Stimulated activated naive B cell treated with anti-CD40 and anti-IgM and Interleukin-4, amounts not matched to agents 10 μg/mL and 1 μg/mL and 100 μg/mL, for 72 hours (primary cell): Measurements from ENCODE around the gene CDO1.

Experiments
- ATAC-seq, 2 donors: fragments of 150-1000 bp; cut with Tn5 transposase; replicated peaks; 2 replicates each; pipeline ENCODE4 v1.10.0; 2021; ENCODE audit warnings: moderate library complexity in 1 of 2
- DNase-seq: peaks from one replicate; pipeline ENCODE4 v3.0.0; 2021
- H3K27ac Mint-ChIP-seq: one replicate; pipeline ENCODE4 v1.8.0; 2022; ENCODE audit warnings: mild to moderate bottlenecking, mixed read lengths
- H3K27me3 Mint-ChIP-seq, 2 donors: one replicate each; pipeline ENCODE4 v1.8.0; 2022; ENCODE audit warnings: mixed read lengths in 2 of 2
- H3K36me3 Mint-ChIP-seq, 2 donors: one replicate each; pipeline ENCODE4 v1.8.0; 2022; ENCODE audit warnings: mixed read lengths in 2 of 2, mild to moderate bottlenecking in 1 of 2
- H3K4me1 Mint-ChIP-seq, 2 donors: one replicate each; pipeline ENCODE4 v1.8.0; 2022; ENCODE audit warnings: mixed read lengths in 2 of 2, mild to moderate bottlenecking in 1 of 2
- H3K4me3 Mint-ChIP-seq, 2 donors: one replicate each; pipeline ENCODE4 v1.8.0; 2022; ENCODE audit warnings: mild to moderate bottlenecking in 2 of 2, mixed read lengths in 2 of 2, moderate library complexity in 1 of 2
- H3K9me3 Mint-ChIP-seq, 2 donors: one replicate each; pipeline ENCODE4 v1.8.0; 2022; ENCODE audit warnings: mixed read lengths in 2 of 2, mild to moderate bottlenecking in 1 of 2

Gene CDO1

GRCh38 chr5:115816226-115817081, at the start of gene CDO1:
Gene CDO1, minus strand, starts transcription at chr5:115816659. Its CDS starts 262 bp downstream, at chr5:115816397.
- DNase-seq (no peak), ATAC-seq (peak; percentile 75)
- Mint-ChIP-seq H3K9me3 (no peaks in the 10 kb centered on the region), H3K4me3 (peak within 1 kb of the TSS; percentile 79 to 83), H3K36me3 (no peaks in the 10 kb centered on the region), H3K27me3 (peaks cover 56 to 80% of the 10 kb centered on the region in 2 donors), H3K27ac (peak within 1 kb of the TSS; percentile 47), H3K4me1 (peaks cover 12 to 20% of the 10 kb centered on the region in 2 donors)

DNA sequence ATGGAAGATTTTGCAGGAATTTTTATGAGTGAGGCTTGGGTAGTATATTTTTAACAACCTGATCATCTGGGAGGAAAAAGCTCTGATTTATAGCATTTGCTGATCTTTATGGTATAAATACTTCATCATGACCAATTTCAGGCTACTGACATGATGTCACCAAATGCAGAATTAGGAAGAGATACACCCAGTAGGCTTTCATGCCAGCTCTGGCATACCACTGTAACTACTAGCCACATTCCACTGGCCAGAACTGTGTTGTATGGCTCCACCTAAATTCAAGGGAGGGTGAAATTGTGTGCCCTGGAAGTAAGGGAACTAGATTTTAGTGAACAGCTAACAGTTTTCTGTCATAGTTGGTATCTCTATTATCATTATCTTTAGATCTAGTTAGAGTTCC, 42.9 kb upstream of the CDO1 start:
- Mint-ChIP-seq H3K4me3 (no peak overlapping the region), H3K36me3 (peaks cover 4% of the 10 kb centered on the region in 2 donors), H3K27ac (no peak overlapping the region), H3K4me1 (peaks cover 16 to 31% of the 10 kb centered on the region in 2 donors), H3K27me3 (no peaks in the 10 kb centered on the region), H3K9me3 (no peaks in the 10 kb centered on the region)
- no peak for ATAC-seq
- DNase-seq, result no peak

GRCh38 chr5:115858396-115858795, 41.9 kb upstream of the CDO1 start:
- Mint-ChIP-seq H3K27ac (no peak overlapping the region), H3K4me3 (peak overlapping the region; percentile 51 to 53), H3K4me1 (peaks cover 16 to 37% of the 10 kb centered on the region in 2 donors)

GRCh38 chr5:115857626-115858349, 41.3 kb upstream of the CDO1 start:
- H3K9me3 Mint-ChIP-seq, result peaks cover 9 to 10% of the 10 kb centered on the region in 2 donors
- H3K4me1 Mint-ChIP-seq, result peaks cover 16 to 40% of the 10 kb centered on the region in 2 donors
- H3K27me3 Mint-ChIP-seq, result no peaks in the 10 kb centered on the region
- H3K36me3 Mint-ChIP-seq, result peaks cover 14 to 15% of the 10 kb centered on the region in 2 donors
- no peak overlapping the region for H3K4me3 Mint-ChIP-seq
- H3K27ac Mint-ChIP-seq, result no peak overlapping the region
- no peak for DNase-seq
- ATAC-seq, result no peak

More at GRCh38 chr5:115858396-115858795, 41.9 kb upstream of the CDO1 start:
- Mint-ChIP-seq H3K27me3 (no peaks in the 10 kb centered on the region), H3K9me3 (peaks cover 7% of the 10 kb centered on the region in 2 donors), H3K36me3 (peaks cover 11 to 12% of the 10 kb centered on the region in 2 donors)
- no peak for ATAC-seq
- no peak for DNase-seq

DNA sequence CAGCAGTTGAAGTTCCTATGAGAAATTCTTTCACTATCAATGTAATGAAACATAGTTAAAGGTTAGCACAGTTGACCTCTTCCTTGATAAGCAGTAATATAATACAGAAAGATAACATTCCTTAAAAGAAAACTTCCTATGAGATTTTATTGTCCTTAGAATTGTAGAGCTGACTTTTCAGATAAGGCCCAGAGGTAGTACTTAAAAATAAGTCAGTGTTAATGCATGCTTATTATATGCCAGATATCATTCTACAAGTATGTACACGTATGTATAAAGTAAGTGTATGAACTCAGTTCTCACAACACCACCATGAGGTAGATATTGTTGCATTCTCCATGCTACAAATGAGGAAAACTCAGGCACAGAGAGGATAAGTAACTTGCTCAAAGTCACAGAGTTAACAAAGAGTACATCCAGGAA, 40.6 kb upstream of the CDO1 start:
- Mint-ChIP-seq H3K4me3 (no peak overlapping the region), H3K4me1 (peaks cover 16 to 40% of the 10 kb centered on the region in 2 donors), H3K27me3 (no peaks in the 10 kb centered on the region), H3K36me3 (peaks cover 14 to 15% of the 10 kb centered on the region in 2 donors), H3K27ac (no peak overlapping the region), H3K9me3 (peaks cover 9 to 10% of the 10 kb centered on the region in 2 donors)
- ATAC-seq, result no peak
- no peak for DNase-seq

DNA sequence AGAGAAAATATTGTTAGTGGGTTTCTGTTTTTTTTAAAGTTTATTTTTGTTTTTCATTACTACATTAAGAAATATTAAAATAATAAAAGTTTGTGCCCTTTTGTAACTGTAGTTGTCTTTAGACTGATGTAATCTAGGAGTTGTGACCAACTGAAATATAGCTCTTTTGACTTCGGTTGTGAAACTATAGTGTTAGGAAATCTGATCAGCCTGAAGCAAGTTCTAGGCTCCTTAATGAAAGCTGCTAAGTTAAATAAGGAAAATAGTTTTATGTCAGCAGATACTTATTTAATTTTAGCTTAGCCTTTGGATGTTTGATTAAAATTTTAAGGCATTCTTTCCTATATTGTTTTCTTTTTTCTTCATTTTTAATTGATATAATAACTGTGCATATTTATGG, 39.5 kb upstream of the CDO1 start:
- peaks cover 14 to 37% of the 10 kb centered on the region in 2 donors for H3K4me1 Mint-ChIP-seq
- no peak overlapping the region for H3K27ac Mint-ChIP-seq
- no peak for DNase-seq
- no peak overlapping the region for H3K4me3 Mint-ChIP-seq
- H3K9me3 Mint-ChIP-seq, result peaks cover 9 to 10% of the 10 kb centered on the region in 2 donors
- H3K36me3 Mint-ChIP-seq, result peaks cover 11 to 13% of the 10 kb centered on the region in 2 donors
- no peaks in the 10 kb centered on the region for H3K27me3 Mint-ChIP-seq
- ATAC-seq, result no peak

- DNase-seq (no peak), ATAC-seq (no peak)
- Mint-ChIP-seq H3K4me3 (no peak overlapping the region), H3K4me1 (peaks cover 13 to 42% of the 10 kb centered on the region in 2 donors), H3K27ac (no peak overlapping the region), H3K27me3 (no peaks in the 10 kb centered on the region), H3K9me3 (peaks cover 9 to 10% of the 10 kb centered on the region in 2 donors), H3K36me3 (peaks cover 9 to 12% of the 10 kb centered on the region in 2 donors)
These were observed 37.7 kb upstream of the CDO1 start for GRCh38 chr5:115854139-115854538.

DNA sequence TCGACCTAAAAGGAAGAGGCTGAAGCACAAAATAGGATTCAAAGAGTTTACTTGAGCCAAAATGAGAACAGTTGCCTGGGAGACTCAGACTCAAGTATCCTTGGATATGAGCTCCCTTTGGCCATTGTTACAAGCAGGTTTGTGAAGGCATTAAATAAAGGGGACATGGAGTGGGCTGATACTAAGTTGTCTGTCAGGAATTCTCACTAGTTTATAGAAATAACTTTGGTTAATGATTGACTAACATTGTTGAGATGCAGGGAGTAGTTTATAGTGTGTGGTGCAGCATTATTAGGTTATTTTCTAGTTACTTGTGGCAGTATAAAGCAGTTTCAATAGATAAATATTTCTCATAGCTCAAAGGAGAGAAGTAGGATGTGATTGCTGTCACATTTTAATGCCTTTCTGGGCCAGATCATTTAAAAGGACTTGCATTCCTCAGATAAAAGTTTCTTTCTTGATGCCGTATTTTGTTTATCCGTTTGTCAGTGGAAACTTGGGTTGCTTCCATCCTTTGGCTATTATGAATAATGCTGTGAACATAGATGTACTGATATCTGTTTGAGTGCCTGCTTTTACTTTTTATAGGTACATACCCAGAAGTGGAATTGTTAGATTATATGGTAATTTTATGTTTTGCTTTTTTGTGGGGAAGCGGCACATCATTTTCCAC, 34.4 kb upstream of the CDO1 start:
- H3K4me1 Mint-ChIP-seq, result peaks cover 3 to 22% of the 10 kb centered on the region in 2 donors
- DNase-seq (no peak), ATAC-seq (no peak)
- H3K36me3 Mint-ChIP-seq, result peaks cover 9 to 12% of the 10 kb centered on the region in 2 donors
- peaks cover 9 to 10% of the 10 kb centered on the region in 2 donors for H3K9me3 Mint-ChIP-seq
- no peak overlapping the region for H3K27ac Mint-ChIP-seq
- no peaks in the 10 kb centered on the region for H3K27me3 Mint-ChIP-seq
- no peak overlapping the region for H3K4me3 Mint-ChIP-seq

- peaks cover 9 to 11% of the 10 kb centered on the region in 2 donors for H3K36me3 Mint-ChIP-seq
- DNase-seq (no peak), ATAC-seq (no peak)
- H3K4me1 Mint-ChIP-seq, result peaks cover 10 to 29% of the 10 kb centered on the region in 2 donors
- H3K9me3 Mint-ChIP-seq, result peaks cover 9 to 10% of the 10 kb centered on the region in 2 donors
- H3K4me3 Mint-ChIP-seq, result no peak overlapping the region
- no peak overlapping the region for H3K27ac Mint-ChIP-seq
- H3K27me3 Mint-ChIP-seq, result no peaks in the 10 kb centered on the region
These were observed 32.9 kb upstream of the CDO1 start for GRCh38 chr5:115849258-115849798.

GRCh38 chr5:115847290-115847689, 30.8 kb upstream of the CDO1 start:
- DNase-seq (no peak), ATAC-seq (no peak)
- H3K4me3 Mint-ChIP-seq, result no peak overlapping the region
- no peaks in the 10 kb centered on the region for H3K36me3 Mint-ChIP-seq
- peaks cover 18 to 36% of the 10 kb centered on the region in 2 donors for H3K4me1 Mint-ChIP-seq
- no peaks in the 10 kb centered on the region for H3K9me3 Mint-ChIP-seq
- no peak overlapping the region for H3K27ac Mint-ChIP-seq
- H3K27me3 Mint-ChIP-seq, result no peaks in the 10 kb centered on the region

- peaks cover 21 to 42% of the 10 kb centered on the region in 2 donors for H3K4me1 Mint-ChIP-seq
- DNase-seq (no peak), ATAC-seq (no peak)
- no peak overlapping the region for H3K4me3 Mint-ChIP-seq
- no peaks in the 10 kb centered on the region for H3K9me3 Mint-ChIP-seq
- H3K36me3 Mint-ChIP-seq, result peaks cover 3 to 4% of the 10 kb centered on the region in 2 donors
- H3K27me3 Mint-ChIP-seq, result no peaks in the 10 kb centered on the region
- H3K27ac Mint-ChIP-seq, result no peak overlapping the region
These were observed 27.9 kb upstream of the CDO1 start for GRCh38 chr5:115844321-115844817.

- H3K27ac Mint-ChIP-seq, result no peak overlapping the region
- peaks cover 4 to 5% of the 10 kb centered on the region in 2 donors for H3K36me3 Mint-ChIP-seq
- H3K9me3 Mint-ChIP-seq, result no peaks in the 10 kb centered on the region
- peaks cover 21 to 49% of the 10 kb centered on the region in 2 donors for H3K4me1 Mint-ChIP-seq
- ATAC-seq (no peak), DNase-seq (no peak)
- no peaks in the 10 kb centered on the region for H3K27me3 Mint-ChIP-seq
- no peak overlapping the region for H3K4me3 Mint-ChIP-seq
These were observed 27.1 kb upstream of the CDO1 start for GRCh38 chr5:115843444-115844130.

DNA sequence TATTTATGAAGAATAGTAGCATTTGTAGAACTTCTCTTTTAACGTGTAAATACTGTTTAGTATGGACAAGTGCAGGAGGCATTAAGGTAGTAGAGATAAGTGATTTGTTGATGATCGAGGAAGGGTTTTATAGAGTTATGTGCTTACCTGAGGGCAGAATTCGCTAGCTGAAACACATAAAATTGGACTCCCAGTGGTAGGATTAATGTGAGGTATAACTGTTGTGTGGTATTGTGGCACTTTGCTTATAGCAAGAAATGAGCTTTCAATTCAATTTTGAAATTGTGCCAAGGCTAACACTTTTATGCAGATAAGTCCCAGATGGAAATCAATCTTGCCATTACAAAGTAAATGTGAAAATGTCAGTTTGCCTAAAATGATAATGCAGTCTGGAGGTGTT, 26.5 kb upstream of the CDO1 start:
- DNase-seq, result no peak
- Mint-ChIP-seq H3K4me1 (peaks cover 21 to 50% of the 10 kb centered on the region in 2 donors), H3K27me3 (no peaks in the 10 kb centered on the region), H3K36me3 (peaks cover 4 to 5% of the 10 kb centered on the region in 2 donors), H3K9me3 (no peaks in the 10 kb centered on the region), H3K27ac (no peak overlapping the region), H3K4me3 (peak overlapping the region; percentile 94 to 98)
- ATAC-seq, result no peak
